Ammon's horn (tissue), 1 donor: ENCODE results near the gene ZNF439.
"Not testable (repeated sequence)": the region's sequence is repeated elsewhere in the genome, so short reads cannot be mapped to it uniquely, and the experiment has no call there.

Experiments used
- DNase-seq: peaks from one replicate; pipeline ENCODE4 v3.0.0-alpha.2; 2016; ENCODE audit warnings: low spot score

ZNF439 gene

GRCh38 chr19:11868188-11868587 lies 19.7 kb downstream of the ZNF439 start:
- no peak for DNase-seq

DNA sequence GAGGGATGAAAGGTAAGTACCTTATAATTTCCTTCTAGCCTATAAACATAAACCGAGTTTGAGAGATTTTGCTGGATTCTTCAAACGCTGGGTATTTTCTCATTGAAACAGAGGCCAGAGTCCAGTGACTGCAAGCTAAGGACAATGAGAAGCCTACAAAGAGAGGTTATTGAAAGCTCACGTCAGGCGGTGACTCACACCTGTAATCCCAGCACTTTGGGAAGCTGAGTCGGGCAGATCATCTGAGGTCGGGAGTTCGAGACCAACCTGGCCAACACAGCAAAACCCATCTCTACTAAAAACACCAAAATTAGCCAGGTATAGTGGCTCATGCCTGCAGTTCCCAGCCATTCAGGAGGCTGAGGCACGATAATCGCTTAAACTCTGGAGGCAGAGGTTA lies 24.1 kb downstream of the ZNF439 start:
- DNase-seq, result no peak

DNA sequence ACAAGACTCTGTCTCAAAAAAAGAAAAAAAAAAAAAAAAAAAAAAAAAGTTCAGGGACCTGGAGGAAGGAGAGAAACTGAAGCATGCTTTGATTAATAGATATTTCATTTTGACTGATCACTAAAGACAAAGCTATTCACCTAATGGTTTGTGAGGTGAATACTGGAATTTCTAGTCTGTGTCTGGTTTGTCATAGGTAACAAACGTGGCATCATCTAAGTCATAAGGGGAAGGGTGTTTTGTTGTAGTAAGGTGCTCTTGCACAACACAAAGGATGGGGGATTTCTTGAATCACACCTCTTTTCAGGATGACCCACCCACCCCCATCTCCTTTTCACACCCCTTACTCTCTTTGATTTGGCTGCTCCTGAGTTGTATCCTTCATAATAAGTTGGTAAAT lies 25.2 kb downstream of the ZNF439 start:
- DNase-seq, result no peak

DNA sequence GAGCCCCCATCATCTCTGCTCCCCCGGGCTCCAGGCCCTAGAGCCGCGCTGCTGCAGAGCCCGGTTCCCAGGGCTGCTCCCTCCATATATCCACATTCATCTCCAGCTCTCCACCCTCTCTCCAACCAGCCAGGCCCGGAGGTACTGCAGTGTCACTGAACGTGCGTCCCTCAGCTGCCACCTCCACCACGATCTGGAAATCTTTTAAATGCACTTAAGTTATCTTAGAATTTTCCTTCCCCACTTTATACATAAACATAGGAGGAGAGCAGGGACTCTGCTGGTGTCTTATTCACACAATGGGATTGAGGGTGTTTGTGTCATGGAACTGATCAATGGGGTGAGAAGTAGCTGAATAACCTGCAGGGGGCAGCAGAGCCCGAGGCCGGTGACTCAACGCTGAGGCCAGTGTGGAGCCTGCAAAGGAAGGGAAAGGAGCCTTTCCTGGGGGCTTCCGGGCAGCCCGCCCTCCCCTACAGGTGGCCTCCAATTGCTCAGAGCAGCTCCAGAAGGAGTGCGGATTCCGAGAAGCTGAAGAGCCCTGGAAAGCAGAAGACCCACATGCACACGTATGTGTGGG lies 31.3 kb downstream of the ZNF439 start:
- DNase-seq, result not testable (repeated sequence)

- DNase-seq, result no peak
Measured at GRCh38 chr19:11880598-11880997, 32.1 kb downstream of the ZNF439 start.

DNA sequence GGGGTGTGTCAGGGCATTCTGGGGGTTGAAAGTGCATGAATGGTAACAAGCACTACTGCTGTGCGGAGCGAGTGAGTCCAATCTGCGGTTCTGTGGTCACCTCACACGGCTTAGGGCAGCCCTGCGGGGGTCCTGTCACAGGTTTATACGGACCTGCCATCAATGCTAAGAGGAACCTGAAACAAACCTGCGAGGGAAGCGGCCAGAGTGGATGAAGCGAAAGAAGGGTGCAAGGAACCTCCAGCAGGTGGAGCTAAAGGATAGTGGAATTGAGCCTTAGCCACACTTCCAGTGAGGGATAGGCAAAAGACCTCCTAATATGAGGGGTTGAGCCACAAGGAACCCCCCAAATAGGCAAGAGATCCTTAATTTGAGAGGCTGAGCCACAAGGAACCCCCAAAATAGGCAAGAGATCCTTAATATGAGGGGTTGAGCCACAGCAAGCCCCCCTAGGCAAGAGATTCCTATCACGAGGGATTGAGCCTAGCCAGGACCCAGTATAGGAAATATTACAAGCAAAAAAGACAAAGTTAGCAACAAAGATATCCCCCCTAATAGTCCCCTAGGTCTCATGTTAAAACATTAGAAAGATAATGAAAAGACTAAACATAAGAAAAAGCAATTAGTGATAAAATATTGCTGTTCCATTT lies 32.8 kb downstream of the ZNF439 start:
- DNase-seq, result peak; percentile 75

DNA sequence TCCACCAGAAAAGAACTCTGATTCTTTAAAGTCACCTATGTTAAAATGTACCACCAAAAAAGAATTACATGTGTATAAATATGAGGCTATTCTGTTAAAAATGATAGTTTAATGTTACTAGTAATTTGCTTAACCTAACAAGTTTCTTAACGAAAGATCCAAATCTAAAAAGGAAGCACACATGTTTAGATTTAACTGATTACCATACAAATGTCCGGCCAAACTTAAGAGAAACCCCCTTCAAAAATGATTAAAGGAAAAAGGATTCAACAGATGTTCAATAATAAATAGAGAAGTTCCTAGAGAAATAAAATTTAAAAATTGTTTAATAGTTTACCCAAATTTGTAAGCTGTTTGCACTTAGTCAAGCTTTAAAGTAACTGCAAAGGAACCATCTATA lies 34.1 kb downstream of the ZNF439 start:
- DNase-seq, result no peak

DNA sequence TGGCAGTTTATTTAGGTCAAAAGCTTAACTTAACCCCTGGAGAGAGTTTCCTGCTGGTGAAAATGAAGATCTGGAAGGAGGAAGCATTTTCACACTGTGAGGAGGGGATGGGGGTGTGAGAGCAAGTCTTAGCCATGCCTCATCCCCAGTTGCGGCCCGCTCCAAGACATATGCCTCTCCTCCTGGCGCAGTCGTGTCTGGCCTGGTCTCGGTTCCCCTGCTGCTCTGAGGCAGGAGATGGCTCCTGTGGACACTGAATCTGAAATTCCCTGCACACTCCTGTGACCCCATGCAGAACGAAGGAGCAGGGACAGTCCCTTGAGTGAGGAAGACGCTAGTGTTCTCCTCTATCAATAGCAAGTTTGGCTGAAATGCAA lies 38.7 kb downstream of the ZNF439 start:
- no peak for DNase-seq

- DNase-seq, result peak; percentile 90
Measured at GRCh38 chr19:11887611-11888531, 39.3 kb downstream of the ZNF439 start, which contains the start of gene ZNF69. ZNF69 (plus strand) TSS chr19:11887782; CDS start chr19:11887924, 142 bp downstream.

- not testable (repeated sequence) for DNase-seq
Measured at GRCh38 chr19:11889901-11890300, 41.4 kb downstream of the ZNF439 start.

- no peak for DNase-seq
Measured at GRCh38 chr19:11890634-11891033, 42.1 kb downstream of the ZNF439 start.

- DNase-seq, result no peak
Measured at GRCh38 chr19:11894851-11895250, 46.3 kb downstream of the ZNF439 start.

- no peak for DNase-seq
Measured at GRCh38 chr19:11902228-11902627, 53.7 kb downstream of the ZNF439 start.

- no peak for DNase-seq
Measured at GRCh38 chr19:11905928-11906327, 57.4 kb downstream of the ZNF439 start.

GRCh38 chr19:11911937-11912336 lies 63.4 kb downstream of the ZNF439 start:
- not testable (repeated sequence) for DNase-seq

GRCh38 chr19:11914417-11915051 lies 66.0 kb downstream of the ZNF439 start:
- DNase-seq, result not testable (repeated sequence)
